H1 (cell line): Measurements from ENCODE around the gene CRAT. TPM values are rescaled to one million over a fixed set of nuclear protein-coding genes. Genes with fewer than 3 reads are reported as not detected.
"Not testable (repeated sequence)": the region's sequence is repeated elsewhere in the genome, so short reads cannot be mapped to it uniquely, and the experiment has no call there.

Experiments
- CTCF ChIA-PET: fragments of 300-600 bp; sonication (Branson Sonifier 250); formaldehyde crosslinking; loops from one replicate; lab custom pipeline; 2021; ENCODE audit not compliant: partially characterized antibody; lab: Charles Lee
- POLR2A ChIA-PET: fragments of 300-600 bp; sonication (Branson Sonifier 250); formaldehyde crosslinking; loops from one replicate; lab custom pipeline; 2021; ENCODE audit warnings: inconsistent platforms; ENCODE audit not compliant: partially characterized antibody; lab: Charles Lee
- DNase-seq, 2 experiments: peaks; one replicate each; pipeline versions ENCODE4 v3.0.0 to v3.0.0-alpha.2; 2010 to 2022; ENCODE audit warnings: low spot score in 2 of 2, low read depth in 1 of 2, mixed read lengths in 1 of 2
- FAIRE-seq: peaks from 2 replicates; lab custom pipeline; 2011; peaks lifted over from hg19 to GRCh38; lab: Jason Lieb, UNC
- H2AFZ ChIP-seq: 2 replicates; pipeline ENCODE4 v1.8.1; 2012; ENCODE audit warnings: low read length, inconsistent platforms
- H2AK5ac ChIP-seq: 2 replicates; pipeline ENCODE4 v1.6.1; 2013; ENCODE audit warnings: low read depth, low read length
- H2BK120ac ChIP-seq: replicated peaks from 2 replicates; pipeline ENCODE3; 2013; ENCODE audit warnings: low read depth, low read length, inconsistent platforms
- H2BK12ac ChIP-seq: 2 replicates; pipeline ENCODE4 v1.6.1; 2013; ENCODE audit warnings: low read depth, low read length
- H2BK15ac ChIP-seq: 2 replicates; pipeline ENCODE4 v1.6.1; 2013; ENCODE audit warnings: low read length
- H2BK20ac ChIP-seq: 2 replicates; pipeline ENCODE4 v1.6.1; 2013; ENCODE audit warnings: low read length
- H2BK5ac ChIP-seq: 2 replicates; pipeline ENCODE4 v1.6.1; 2013; ENCODE audit warnings: low read depth, low read length
- H3K14ac ChIP-seq: 2 replicates; pipeline ENCODE4 v1.6.1; 2013; ENCODE audit warnings: inconsistent platforms; ENCODE audit not compliant: insufficient read length
- H3K18ac ChIP-seq: 2 replicates; pipeline ENCODE4 v1.6.1; 2013; ENCODE audit warnings: low read length; ENCODE audit errors: extremely low read depth
- H3K23ac ChIP-seq: 2 replicates; pipeline ENCODE4 v1.6.1; 2013; ENCODE audit warnings: inconsistent platforms; ENCODE audit not compliant: insufficient read length
- H3K23me2 ChIP-seq: 2 replicates; pipeline ENCODE4 v1.6.1; 2013; ENCODE audit warnings: low read depth, low read length
- H3K27ac ChIP-seq: 2 replicates; pipeline ENCODE4 v1.6.1; 2011; ENCODE audit warnings: low read depth, low read length, inconsistent platforms
- H3K27me3 ChIP-seq, 4 experiments: replicated peaks in 1 of 4; 1 replicate in 1 of 4; 2 replicates in 3 of 4; pipeline versions ENCODE4 v1.6.1 to v1.8.1; 2011 to 2013; ENCODE audit warnings: low read length in 3 of 4, mild to moderate bottlenecking in 3 of 4, inconsistent platforms in 2 of 4, mixed read lengths in 2 of 4, moderate library complexity in 1 of 4; ENCODE audit not compliant: control insufficient read depth in 3 of 4, insufficient read depth in 3 of 4; ENCODE audit errors: extremely low read depth in 1 of 4
- H3K36me3 ChIP-seq, 4 experiments: 2 replicates each; pipeline versions ENCODE4 v1.6.1 to v1.8.1; 2011 to 2013; ENCODE audit warnings: mild to moderate bottlenecking in 4 of 4, low read length in 3 of 4, moderate library complexity in 2 of 4, control low read depth in 1 of 4, inconsistent platforms in 1 of 4; ENCODE audit not compliant: insufficient read depth in 4 of 4, control insufficient read depth in 2 of 4
- H3K4ac ChIP-seq: replicated peaks from 2 replicates; pipeline ENCODE3; 2013; ENCODE audit warnings: low read length, low read depth, mixed read lengths, inconsistent platforms; ENCODE audit not compliant: insufficient read length
- H3K4me1 ChIP-seq, 4 experiments: replicated peaks in 1 of 4; 1 replicate in 1 of 4; 2 replicates in 3 of 4; pipeline versions ENCODE4 v1.6.1 to v1.8.1; 2011 to 2013; ENCODE audit warnings: low read length in 3 of 4, inconsistent platforms in 2 of 4, mixed read lengths in 1 of 4; ENCODE audit not compliant: insufficient read depth in 4 of 4, control insufficient read depth in 3 of 4
- H3K4me2 ChIP-seq, 2 experiments: 2 replicates each; pipeline versions ENCODE4 v1.6.1 to v1.8.1; 2011 to 2013; ENCODE audit warnings: low read depth in 2 of 2, low read length in 2 of 2, control low read depth in 1 of 2, inconsistent platforms in 1 of 2, mild to moderate bottlenecking in 1 of 2; ENCODE audit not compliant: insufficient read depth in 1 of 2
- H3K4me3 ChIP-seq, 4 experiments: fragments of 200-600, 300-600 bp in 1 of 4; sonication (generic), shearing (Covaris generic), sonication (Bioruptor Twin) in 1 of 4; 2 replicates each; pipeline versions ENCODE4 v1.5.1 to v1.8.1; 2011 to 2016; ENCODE audit warnings: low read length in 4 of 4, low read depth in 3 of 4, control low read depth in 2 of 4, inconsistent platforms in 2 of 4, mild to moderate bottlenecking in 2 of 4, mixed read lengths in 1 of 4, moderate library complexity in 1 of 4; ENCODE audit not compliant: insufficient read depth in 2 of 4; ENCODE audit errors: extremely low read depth in 1 of 4
- H3K56ac ChIP-seq: replicated peaks from 2 replicates; pipeline ENCODE3; 2013; ENCODE audit warnings: low read depth, mild to moderate bottlenecking, mixed read lengths, low read length, inconsistent platforms; ENCODE audit not compliant: insufficient read length
- H3K79me1 ChIP-seq: 2 replicates; pipeline ENCODE4 v1.6.1; 2013; ENCODE audit warnings: low read depth, low read length, control low read depth
- H3K79me2 ChIP-seq, 2 experiments: 2 replicates each; pipeline versions ENCODE4 v1.6.1 to v1.8.1; 2012 to 2013; ENCODE audit warnings: low read length in 2 of 2, mild to moderate bottlenecking in 2 of 2, inconsistent platforms in 1 of 2; ENCODE audit not compliant: insufficient read depth in 2 of 2, control insufficient read depth in 1 of 2
- H3K9ac ChIP-seq, 4 experiments: replicated peaks in 1 of 4; 1 replicate in 1 of 4; 2 replicates in 3 of 4; pipeline versions ENCODE4 v1.6.1 to v1.8.1; 2011 to 2013; ENCODE audit warnings: low read depth in 3 of 4, low read length in 3 of 4, control low read depth in 2 of 4, mild to moderate bottlenecking in 2 of 4, moderate library complexity in 2 of 4, inconsistent platforms in 1 of 4; ENCODE audit errors: extremely low read depth in 1 of 4
- H3K9me3 ChIP-seq, 2 experiments: 2 replicates each; pipeline versions ENCODE4 v1.6.1 to v1.8.1; 2012 to 2013; ENCODE audit warnings: mild to moderate bottlenecking in 2 of 2, moderate library complexity in 2 of 2, control low read depth in 1 of 2, inconsistent platforms in 1 of 2, low read depth in 1 of 2, low read length in 1 of 2, mixed read lengths in 1 of 2; ENCODE audit not compliant: insufficient read depth in 2 of 2
- H4K20me1 ChIP-seq, 2 experiments: replicated peaks in 1 of 2; 2 replicates each; pipeline versions ENCODE3 to v1.8.1; 2011 to 2013; ENCODE audit warnings: inconsistent platforms in 2 of 2, low read length in 2 of 2, mild to moderate bottlenecking in 1 of 2; ENCODE audit not compliant: insufficient read depth in 2 of 2, control insufficient read depth in 1 of 2
- H4K5ac ChIP-seq: 2 replicates; pipeline ENCODE4 v1.6.1; 2013; ENCODE audit warnings: low read length, low read depth, mixed read lengths, inconsistent platforms; ENCODE audit not compliant: insufficient read length
- H4K8ac ChIP-seq: 2 replicates; pipeline ENCODE4 v1.8.0; 2013; ENCODE audit warnings: mild to moderate bottlenecking, moderate library complexity, low read length, inconsistent platforms; ENCODE audit not compliant: insufficient read depth; ENCODE audit errors: extremely low read depth
- H4K91ac ChIP-seq: replicated peaks from 2 replicates; pipeline ENCODE3; 2013; ENCODE audit warnings: low read length, mixed read lengths, inconsistent platforms; ENCODE audit not compliant: insufficient read length
- WGBS, 2 experiments: shearing (Covaris generic) in 1 of 2; methylation state at CpG; one replicate each; pipeline versions ENCODE4 v1.1.6 to v1.1.7; 2013 to 2015; ENCODE audit warnings: low lambda C conversion rate in 2 of 2, mixed read lengths in 2 of 2, inconsistent platforms in 1 of 2, low coverage in 1 of 2, missing lambda C conversion rate in 1 of 2; ENCODE audit not compliant: insufficient replicate concordance in 2 of 2, insufficient coverage in 1 of 2, insufficient read length in 1 of 2; ENCODE audit errors: extremely low coverage in 1 of 2, missing lambda C conversion rate in 1 of 2; 5-methylcytosine and 5-hydroxymethylcytosine counted together
- polyA plus RNA-seq, 7 experiments: library from polyadenylated mRNA; depleted of rRNA in 3 of 7; stranded (reverse) in 5 of 7; unstranded in 2 of 7; fragments of >200 nt in 5 of 7; fragments of 200-250 nt in 2 of 7; gene quantifications; 1 replicate in 5 of 7; 2 replicates in 1 of 7; 4 replicates in 1 of 7; pipeline versions ENCODE4 v1.2.1 to v1.2.3, GENCODE V29; 2011 to 2013; ENCODE audit warnings: missing spikeins in 2 of 7, mixed read lengths in 2 of 7
- total RNA-seq: library from RNA; stranded (reverse); fragmentation: NEBNext Ultra II Directional; extraction: Animal tissue kit (Norgen Biotek cat#: 25700); gene quantifications from 2 replicates; pipeline ENCODE4 v1.2.1, GENCODE V29; 2021

The CRAT gene
- total and polyA plus RNA-seq, 2 of the 8 experiments (the other 6 are each of a cell fraction or from before 2014, with no cell fraction given) = 8.2 to 17.3 TPM

DNA sequence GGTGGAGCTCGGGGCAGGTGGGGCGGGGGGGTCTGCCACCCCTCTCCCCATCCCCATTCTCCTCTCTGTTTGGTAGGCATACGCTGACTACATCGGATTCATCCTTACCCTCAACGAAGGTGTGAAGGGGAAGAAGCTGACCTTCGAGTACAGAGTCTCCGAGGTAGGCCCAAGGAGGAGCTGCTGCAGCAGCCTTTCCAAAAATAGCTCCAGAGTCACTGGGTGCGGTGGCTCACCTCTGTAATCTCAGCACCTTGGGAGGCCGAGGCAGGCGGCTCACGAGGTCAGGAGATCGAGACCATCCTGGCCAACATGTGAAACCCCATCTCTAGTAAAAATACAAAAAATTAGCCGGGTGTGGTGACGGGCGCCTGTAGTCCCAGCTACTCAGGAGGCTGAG lies 12.4 kb upstream of the CRAT start:
- not testable (repeated sequence) for H4K91ac ChIP-seq, H4K8ac ChIP-seq, H3K9me3 ChIP-seq, H2AFZ ChIP-seq, DNase-seq, H3K56ac ChIP-seq, H3K18ac ChIP-seq, H2BK15ac ChIP-seq, H3K4me3 ChIP-seq, H3K27ac ChIP-seq, H3K27me3 ChIP-seq, H4K20me1 ChIP-seq, H3K4me2 ChIP-seq, H2BK20ac ChIP-seq, H2AK5ac ChIP-seq, H3K9ac ChIP-seq, H3K4ac ChIP-seq, FAIRE-seq, H3K23ac ChIP-seq, H3K14ac ChIP-seq, H3K23me2 ChIP-seq, H2BK5ac ChIP-seq, H4K5ac ChIP-seq, H2BK120ac ChIP-seq, H2BK12ac ChIP-seq
- H3K36me3 ChIP-seq = peaks cover 9 to 46% (median 22%) of the 10 kb centered on the region in 4 experiments; a peak in 5 of 8 replicates
- peaks cover 9 to 18% (median 12%) of the 10 kb centered on the region in 4 experiments for H3K4me1 ChIP-seq
- ChIA-PET CTCF (interaction anchor here (0.7 to 2.0 kb wide), 5 partner anchors 9 to 517 kb away, joined by 3 to 13 read pairs (median 4); no protein-coding TSS in a partner anchor), POLR2A (interaction anchor here (1.1 to 3.1 kb wide), 2 partner anchors 11 to 497 kb away, joined by 3 to 11 read pairs; partner anchors contain the start of genes C9orf50 and PTPA)
- H3K79me2 ChIP-seq = peaks cover 3 to 30% of the 10 kb centered on the region in 2 experiments; a peak in 2 of 4 replicates
- WGBS, 2 experiments = 80% methylated on average over 15 of the region's 15 CpGs; no CpG with 5 or more reads in 1 of the 2 experiments
- H3K79me1 ChIP-seq = peaks cover 11% of the 10 kb centered on the region; the same call in 1 of the 2 replicates
